GM12878 (cell line): ENCODE results near the gene MRPS12.

Experiments
- RCOR1 ChIP-seq: conservative IDR thresholded peaks from 2 replicates; pipeline ENCODE4 v1.6.1; 2012; ENCODE audit warnings: low read depth, low read length, improper control_type of control experiment
- SUZ12 ChIP-seq: fragments of 200-600 bp; sonication (generic); IDR thresholded peaks from one replicate; pipeline ENCODE4 v1.6.1; 2018; ENCODE audit warnings: antibody characterized with exemption, mild to moderate bottlenecking; ENCODE audit not compliant: unreplicated experiment
- TCF7 ChIP-seq: IDR thresholded peaks from 2 replicates; pipeline ENCODE4 v1.6.1; 2014; ENCODE audit warnings: antibody characterized with exemption, borderline replicate concordance
- TF ChIP-seq, protein P1 (sequence below): IDR thresholded peaks from 2 replicates; pipeline ENCODE4 v1.6.1; 2011; ENCODE audit warnings: low read depth, mild to moderate bottlenecking, low read length, moderate library complexity, borderline replicate concordance; ENCODE audit errors: extremely low read depth
- TF ChIP-seq, protein P2 (sequence below), 3 experiments: IDR thresholded peaks in 2 of 3; conservative IDR thresholded peaks in 1 of 3; 2 replicates each; pipeline ENCODE4 v1.5.1; 2011; ENCODE audit warnings: low read depth in 3 of 3, low read length in 3 of 3, mild to moderate bottlenecking in 3 of 3, control low read depth in 2 of 3, moderate library complexity in 2 of 3, inconsistent platforms in 1 of 3, mixed read lengths in 1 of 3; ENCODE audit not compliant: control insufficient read depth in 2 of 3, insufficient read depth in 1 of 3; ENCODE audit errors: extremely low read depth in 1 of 3

DNA sequence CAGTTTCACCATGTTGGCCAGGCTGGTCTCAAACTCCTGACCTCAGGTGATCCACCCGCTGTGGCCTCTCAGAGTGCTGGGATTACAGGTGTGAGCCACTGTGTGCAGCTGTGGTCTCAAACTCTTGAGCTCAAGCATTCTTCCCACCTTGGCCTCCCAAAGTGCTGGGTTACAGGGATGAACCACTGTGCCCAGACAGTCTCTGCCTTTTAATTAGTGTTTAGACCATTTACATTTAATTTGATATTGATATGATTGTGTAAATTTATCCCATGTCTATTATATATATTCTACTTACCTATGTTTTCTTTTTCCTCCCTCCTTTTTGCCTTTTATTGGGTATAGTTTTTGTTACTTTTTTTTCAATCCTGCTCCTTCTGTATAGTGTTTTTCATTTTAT lies 29.1 kb upstream of the MRPS12 start:
- TF ChIP-seq, protein P1, sequence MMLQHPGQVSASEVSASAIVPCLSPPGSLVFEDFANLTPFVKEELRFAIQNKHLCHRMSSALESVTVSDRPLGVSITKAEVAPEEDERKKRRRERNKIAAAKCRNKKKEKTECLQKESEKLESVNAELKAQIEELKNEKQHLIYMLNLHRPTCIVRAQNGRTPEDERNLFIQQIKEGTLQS, result no peak
- no peak for TF ChIP-seq SUZ12
- no peak for TF ChIP-seq RCOR1
- no peak for TF ChIP-seq TCF7
- TF ChIP-seq, protein P2, sequence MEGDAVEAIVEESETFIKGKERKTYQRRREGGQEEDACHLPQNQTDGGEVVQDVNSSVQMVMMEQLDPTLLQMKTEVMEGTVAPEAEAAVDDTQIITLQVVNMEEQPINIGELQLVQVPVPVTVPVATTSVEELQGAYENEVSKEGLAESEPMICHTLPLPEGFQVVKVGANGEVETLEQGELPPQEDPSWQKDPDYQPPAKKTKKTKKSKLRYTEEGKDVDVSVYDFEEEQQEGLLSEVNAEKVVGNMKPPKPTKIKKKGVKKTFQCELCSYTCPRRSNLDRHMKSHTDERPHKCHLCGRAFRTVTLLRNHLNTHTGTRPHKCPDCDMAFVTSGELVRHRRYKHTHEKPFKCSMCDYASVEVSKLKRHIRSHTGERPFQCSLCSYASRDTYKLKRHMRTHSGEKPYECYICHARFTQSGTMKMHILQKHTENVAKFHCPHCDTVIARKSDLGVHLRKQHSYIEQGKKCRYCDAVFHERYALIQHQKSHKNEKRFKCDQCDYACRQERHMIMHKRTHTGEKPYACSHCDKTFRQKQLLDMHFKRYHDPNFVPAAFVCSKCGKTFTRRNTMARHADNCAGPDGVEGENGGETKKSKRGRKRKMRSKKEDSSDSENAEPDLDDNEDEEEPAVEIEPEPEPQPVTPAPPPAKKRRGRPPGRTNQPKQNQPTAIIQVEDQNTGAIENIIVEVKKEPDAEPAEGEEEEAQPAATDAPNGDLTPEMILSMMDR (IDR thresholded peaks at IDR 0.05 in 2 of 3, conservative IDR thresholded peaks at IDR 0.05 in 1 of 3; ENCODE audit: control insufficient read depth in 2 of 3, extremely low read depth in 1 of 3, insufficient read depth in 1 of 3, low read depth in 3 of 3, low read length in 3 of 3), result no peak
